Measurements from ENCODE around the gene CELA3A. TPM values are rescaled to one million over a fixed set of nuclear protein-coding genes. Genes with fewer than 3 reads are reported as not detected.

Gene CELA3A
- total and polyA plus RNA-seq, 2 of the 8 experiments (the other 6 are each of a cell fraction or from before 2014, with no cell fraction given), result not detected

DNA sequence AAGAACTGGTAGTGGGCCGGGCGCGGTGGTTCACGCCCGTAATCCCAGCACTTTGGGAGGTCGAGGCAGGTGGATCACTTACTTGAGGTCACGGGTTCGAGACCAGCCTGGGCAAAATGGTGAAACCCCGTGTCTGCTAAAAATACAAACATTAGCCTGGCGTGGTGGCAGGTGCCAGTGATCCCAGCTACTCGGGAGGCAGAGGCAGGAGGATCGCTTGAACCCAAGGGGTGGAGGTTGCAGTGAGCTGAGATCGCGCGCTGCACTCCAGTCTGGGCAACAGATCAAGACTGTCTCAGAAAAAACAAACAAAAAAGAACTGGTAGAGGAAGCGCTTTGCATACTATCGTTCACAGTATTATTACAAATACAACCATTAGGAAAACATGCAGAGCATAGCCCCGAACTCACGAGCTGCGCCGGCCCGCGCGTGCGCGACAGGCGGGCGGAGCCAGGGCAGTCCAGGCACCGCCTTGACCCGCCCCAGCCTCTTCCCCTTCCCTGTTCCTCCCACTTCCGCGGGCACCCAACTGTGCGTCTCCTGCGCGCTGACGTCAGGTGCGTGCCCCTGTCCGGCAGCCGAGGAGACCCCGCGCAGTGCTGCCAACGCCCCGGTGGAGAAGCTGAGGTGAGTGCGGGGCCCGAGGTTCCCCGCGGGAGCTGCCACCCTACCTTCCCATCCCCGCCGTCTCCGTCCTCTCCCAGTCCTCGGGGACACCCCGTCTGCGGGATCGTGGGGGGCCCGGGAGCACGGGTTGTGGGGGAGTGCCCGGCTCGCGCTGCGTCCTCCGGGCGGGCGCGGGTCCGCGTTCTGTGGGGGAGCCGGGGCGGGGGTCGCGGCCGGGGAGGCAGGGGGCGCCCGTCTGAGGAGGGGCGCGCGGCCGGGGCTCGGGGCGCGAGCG lies 50.9 kb downstream of the CELA3A start, which contains the start of gene CDC42 (continued):
- TF ChIP-seq CHD2 (IDR thresholded peaks at IDR 0.05; ENCODE audit: low read length), result no peak
- TF ChIP-seq JUN (IDR thresholded peaks at IDR 0.05; ENCODE audit: low read depth, low read length), result 0 out of 2 replicates have a peak, but pooled peaks have one; percentile 42
- TF ChIP-seq POU5F1 (IDR thresholded peaks at IDR 0.05; ENCODE audit: low read depth, low read length), result no peak
- TF ChIP-seq ATF2 (IDR thresholded peaks at IDR 0.05; ENCODE audit: low read length), result peak; percentile 62; the same call in 1 of the 2 replicates
- TF ChIP-seq ZNF274 (IDR thresholded peaks at IDR 0.05; ENCODE audit: borderline replicate concordance, extremely low read depth, low read length), result no peak
- no peak for TF ChIP-seq TAF7 (optimal IDR thresholded peaks at IDR 0.05; ENCODE audit: borderline replicate concordance, low read depth, low read length)
- peak; percentile 81 for TF ChIP-seq NRF1 (IDR thresholded peaks at IDR 0.05; ENCODE audit: low read depth, low read length)
- TF ChIP-seq EZH2 (IDR thresholded peaks at IDR 0.05; ENCODE audit: low read depth, low read length, severe bottlenecking), result no peak
- TF ChIP-seq USF2 (IDR thresholded peaks at IDR 0.05; ENCODE audit: low read length), result no peak
- TF ChIP-seq TBP (IDR thresholded peaks at IDR 0.05; ENCODE audit: low read depth, low read length), result peak; percentile 59; the same call in 1 of the 2 replicates
- no peak for TF ChIP-seq RFX5 (IDR thresholded peaks at IDR 0.05; ENCODE audit: borderline replicate concordance, low read depth, low read length)
- peak; percentile 82 to 88 for TF ChIP-seq POLR2A (IDR thresholded peaks at IDR 0.05; ENCODE audit: control extremely low read depth in 1 of 2, low read depth in 2 of 2, low read length in 2 of 2)
- peak; percentile 84 for TF ChIP-seq TAF1 (IDR thresholded peaks at IDR 0.05; ENCODE audit: low read depth, low read length)
